ENCODE results near the gene CSDE1. TPM values are rescaled to one million over a fixed set of nuclear protein-coding genes. Genes with fewer than 3 reads are reported as not detected.

Gene CSDE1
- total and polyA plus RNA-seq, 2 donors (not counting 3 experiments of a cell fraction or from before 2014, with no cell fraction given), result 129 to 492 TPM

DNA sequence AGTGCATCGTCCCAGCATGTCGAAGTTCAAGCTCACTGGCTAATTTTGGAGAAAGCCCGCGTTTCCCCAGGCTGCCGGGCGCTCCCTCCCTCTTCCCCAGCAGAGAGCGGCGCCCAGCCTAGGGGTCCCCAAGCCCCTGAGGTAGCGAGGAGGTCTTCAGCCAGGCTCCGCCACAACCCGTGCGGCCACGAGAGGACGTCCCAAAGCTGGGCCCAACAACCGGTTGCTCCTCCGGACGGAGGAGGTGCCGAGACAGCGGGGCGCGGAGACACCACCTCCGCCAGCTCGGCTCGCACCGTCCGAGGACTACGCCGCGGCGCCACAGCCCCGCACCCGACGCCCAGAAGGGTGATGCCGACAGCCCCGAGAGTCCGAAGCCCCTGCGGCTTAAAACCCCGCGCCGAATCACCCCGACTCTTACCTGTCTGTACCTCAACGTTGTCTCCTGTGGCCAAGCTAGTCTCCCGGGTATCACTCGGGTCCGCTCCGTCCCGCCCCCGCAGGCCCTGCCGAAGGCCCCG, 88.2 kb downstream of the CSDE1 start, which contains the start of gene DENND2C:
TSS of gene DENND2C (minus strand) at position 488 of the 521 bp plus-strand sequence. CDS start 44,065 bp downstream, outside the sequence.
- ChIA-PET POLR2A (no interaction called here), CTCF (interaction anchor here (0.6 to 1.5 kb wide), 6 partner anchors 10 to 691 kb away, joined by 3 to 8 read pairs (median 4); no protein-coding TSS in a partner anchor)
- Histone ChIP-seq H3K4me2 (ENCODE audit: insufficient read depth, low read length) (peak within 1 kb of the TSS; percentile 91), H3K36me3 (ENCODE audit: control insufficient read depth in 2 of 2, extremely low read depth in 1 of 2, insufficient read depth in 2 of 2, low read length in 2 of 2) (no peaks in the 10 kb centered on the region), H3K27ac (ENCODE audit: insufficient read depth, low read depth, low read length) (no peak within 1 kb of the TSS), H3K9ac (replicated peaks; ENCODE audit: extremely low read depth, insufficient read depth, low read length) (peak within 1 kb of the TSS; percentile 49), H4K20me1 (replicated peaks; ENCODE audit: control insufficient read depth, extremely low read depth, insufficient read depth, low read length) (no peaks in the 10 kb centered on the region), H3K4me1 (ENCODE audit: control insufficient read depth, extremely low read depth, insufficient read depth, low read length) (peaks cover 11% of the 10 kb centered on the region), H3K4me3 (replicated peaks in 1 of 3; ENCODE audit: insufficient read depth in 1 of 3, low read depth in 1 of 3, low read length in 3 of 3) (peak within 1 kb of the TSS; percentile 56 to 65 (median 62)), H3K27me3 (ENCODE audit: control insufficient read depth in 2 of 2, insufficient read depth in 2 of 2, low read length in 2 of 2) (peaks cover 8 to 15% of the 10 kb centered on the region in 2 experiments), H3K9me3 (replicated peaks; ENCODE audit: control insufficient read depth, insufficient read depth, low read length) (no peaks in the 10 kb centered on the region), H3K9me1 (replicated peaks; ENCODE audit: control insufficient read depth, extremely low read depth, insufficient read depth, low read length) (no peaks in the 10 kb centered on the region), H2AFZ (ENCODE audit: low read depth, low read length) (peak within 1 kb of the TSS; percentile 97), H3K79me2 (ENCODE audit: control insufficient read depth, insufficient read depth, low read length) (no peaks in the 10 kb centered on the region)
- FAIRE-seq (no peak), DNase-seq (ENCODE audit: low read depth, low spot score) (no peak)
- TF ChIP-seq, protein P1, sequence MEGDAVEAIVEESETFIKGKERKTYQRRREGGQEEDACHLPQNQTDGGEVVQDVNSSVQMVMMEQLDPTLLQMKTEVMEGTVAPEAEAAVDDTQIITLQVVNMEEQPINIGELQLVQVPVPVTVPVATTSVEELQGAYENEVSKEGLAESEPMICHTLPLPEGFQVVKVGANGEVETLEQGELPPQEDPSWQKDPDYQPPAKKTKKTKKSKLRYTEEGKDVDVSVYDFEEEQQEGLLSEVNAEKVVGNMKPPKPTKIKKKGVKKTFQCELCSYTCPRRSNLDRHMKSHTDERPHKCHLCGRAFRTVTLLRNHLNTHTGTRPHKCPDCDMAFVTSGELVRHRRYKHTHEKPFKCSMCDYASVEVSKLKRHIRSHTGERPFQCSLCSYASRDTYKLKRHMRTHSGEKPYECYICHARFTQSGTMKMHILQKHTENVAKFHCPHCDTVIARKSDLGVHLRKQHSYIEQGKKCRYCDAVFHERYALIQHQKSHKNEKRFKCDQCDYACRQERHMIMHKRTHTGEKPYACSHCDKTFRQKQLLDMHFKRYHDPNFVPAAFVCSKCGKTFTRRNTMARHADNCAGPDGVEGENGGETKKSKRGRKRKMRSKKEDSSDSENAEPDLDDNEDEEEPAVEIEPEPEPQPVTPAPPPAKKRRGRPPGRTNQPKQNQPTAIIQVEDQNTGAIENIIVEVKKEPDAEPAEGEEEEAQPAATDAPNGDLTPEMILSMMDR (IDR thresholded peaks at IDR 0.05; ENCODE audit: extremely low read depth in 1 of 2, insufficient read depth in 1 of 2, low read depth in 1 of 2, low read length in 2 of 2), result no peak
- no peak for TF ChIP-seq POLR2A (IDR thresholded peaks at IDR 0.05; ENCODE audit: low read depth, low read length)
- TF ChIP-seq, protein P2, sequence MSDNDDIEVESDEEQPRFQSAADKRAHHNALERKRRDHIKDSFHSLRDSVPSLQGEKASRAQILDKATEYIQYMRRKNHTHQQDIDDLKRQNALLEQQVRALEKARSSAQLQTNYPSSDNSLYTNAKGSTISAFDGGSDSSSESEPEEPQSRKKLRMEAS (IDR thresholded peaks at IDR 0.05; ENCODE audit: insufficient read depth, insufficient read length), result no peak
- TF ChIP-seq POLR2AphosphoS5 (IDR thresholded peaks at IDR 0.05; ENCODE audit: insufficient read depth, low read depth, low read length), result no peak
- no peak for TF ChIP-seq EZH2 (IDR thresholded peaks at IDR 0.05; ENCODE audit: borderline replicate concordance, low read depth, low read length, severe bottlenecking)
- TF ChIP-seq JUN (IDR thresholded peaks at IDR 0.05; ENCODE audit: borderline replicate concordance, insufficient read depth, insufficient read length, low read depth), result no peak
- no peak for TF ChIP-seq MYC (IDR thresholded peaks at IDR 0.05; ENCODE audit: low read depth, low read length)
- no peak for TF ChIP-seq FOS (IDR thresholded peaks at IDR 0.05; ENCODE audit: borderline replicate concordance, insufficient read depth, low read length)
- TF ChIP-seq GATA2 (IDR thresholded peaks at IDR 0.05; ENCODE audit: insufficient read depth, insufficient read length, low read depth, low read length), result no peak
- intact Hi-C loops (cut with micrococcal nuclease), result loop anchor here (1.0 to 10.0 kb wide), 6 partner anchors 47 to 691 kb away; partner anchors contain the start of genes BCAS2, NRAS and TRIM33
- dilution Hi-C loops (cut with MboI; ENCODE audit: extremely low pct_ligation_motif_present, low sequenced_read_pairs), result no loop called here
- no TSS peak for BruUV-seq (replicated peaks)

Data from endothelial cell of umbilical vein (primary cell).